ENCODE measurements around the gene NUP50.
A peak's percentile ranks its signal among the peaks of the same experiment; 100 is the strongest.

The NUP50 gene

DNA sequence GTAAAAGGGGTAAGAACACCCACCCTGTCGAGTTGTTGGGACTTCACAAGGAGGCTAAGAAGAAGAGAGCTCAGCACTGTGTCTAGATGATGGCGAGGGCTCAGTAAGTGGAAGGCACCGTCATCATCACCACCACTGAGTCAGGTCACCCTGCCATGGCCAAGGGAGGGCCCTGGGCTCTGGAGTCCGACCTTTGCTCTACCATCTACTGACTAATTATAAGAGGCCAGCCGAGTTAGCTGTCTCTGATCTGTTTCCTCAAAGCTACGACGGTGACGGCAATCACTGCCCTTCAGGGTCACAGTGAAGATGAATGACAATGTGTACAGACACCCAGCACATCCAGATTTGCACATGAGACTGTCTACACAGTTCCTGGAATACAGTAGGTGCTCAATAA is 47.7 kb downstream of the NUP50 start:
- no peak for DNase-seq

- no peak for DNase-seq
These were observed 48.1 kb downstream of the NUP50 start for GRCh38 chr22:45211848-45212247.

DNA sequence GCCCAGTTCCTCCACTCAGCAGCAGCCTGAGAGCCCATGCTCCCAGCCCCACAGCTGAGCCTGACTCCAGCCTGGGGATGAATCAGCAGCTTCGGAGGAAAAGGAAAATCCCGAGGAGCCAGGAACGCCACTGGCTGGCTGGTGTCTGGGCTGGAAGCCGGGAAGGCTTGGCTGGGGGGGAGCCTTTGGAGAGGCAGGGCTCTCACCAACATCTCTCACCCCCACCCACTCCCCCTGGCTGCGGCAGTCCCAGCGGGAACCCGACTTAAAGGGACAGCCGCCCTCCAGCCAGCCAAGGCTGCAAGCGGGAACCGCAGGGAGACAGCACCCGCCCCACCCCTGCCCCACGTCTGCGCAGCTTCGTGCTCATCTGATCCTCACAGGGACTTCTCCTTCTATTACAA is 48.6 kb downstream of the NUP50 start:
- peak in 1 of 2 experiments; percentile 27 for DNase-seq

DNA sequence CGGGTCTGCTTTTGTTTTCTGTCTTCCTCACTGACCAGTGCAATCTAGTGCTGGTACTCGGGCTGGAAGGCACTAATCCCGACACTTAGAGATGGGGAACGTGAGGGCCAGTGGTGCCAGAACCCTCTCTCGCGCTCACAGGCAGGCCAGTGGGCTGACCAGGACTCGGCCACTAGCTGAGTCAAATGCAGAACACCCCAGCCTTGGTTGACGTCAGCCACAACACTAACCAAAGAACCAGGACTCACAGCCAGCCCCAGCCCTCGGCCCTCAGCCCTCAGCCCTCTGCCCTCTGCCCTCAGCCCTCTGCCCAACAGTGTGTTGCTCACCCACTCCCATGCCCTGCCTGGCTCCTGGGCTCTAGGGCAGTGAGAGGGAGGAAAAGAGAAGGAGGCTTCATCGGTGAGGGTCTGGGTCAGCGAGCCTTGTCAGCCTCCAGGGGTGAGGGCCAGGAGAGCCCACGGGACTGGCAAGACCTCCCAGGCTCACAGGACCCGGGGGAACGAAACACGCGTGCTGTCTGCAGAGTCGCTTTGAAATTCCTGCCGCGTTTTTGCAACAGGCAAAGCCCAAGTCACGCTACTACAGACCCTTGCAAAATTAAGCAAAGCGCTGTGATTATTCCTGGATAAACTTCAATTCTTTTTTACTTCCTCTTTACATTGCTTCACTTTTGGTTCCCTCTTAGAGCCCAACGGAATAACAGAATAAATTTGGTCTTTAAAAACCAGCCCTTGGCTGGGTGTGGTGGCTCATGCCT is 49.4 kb downstream of the NUP50 start:
- DNase-seq = no peak

DNA sequence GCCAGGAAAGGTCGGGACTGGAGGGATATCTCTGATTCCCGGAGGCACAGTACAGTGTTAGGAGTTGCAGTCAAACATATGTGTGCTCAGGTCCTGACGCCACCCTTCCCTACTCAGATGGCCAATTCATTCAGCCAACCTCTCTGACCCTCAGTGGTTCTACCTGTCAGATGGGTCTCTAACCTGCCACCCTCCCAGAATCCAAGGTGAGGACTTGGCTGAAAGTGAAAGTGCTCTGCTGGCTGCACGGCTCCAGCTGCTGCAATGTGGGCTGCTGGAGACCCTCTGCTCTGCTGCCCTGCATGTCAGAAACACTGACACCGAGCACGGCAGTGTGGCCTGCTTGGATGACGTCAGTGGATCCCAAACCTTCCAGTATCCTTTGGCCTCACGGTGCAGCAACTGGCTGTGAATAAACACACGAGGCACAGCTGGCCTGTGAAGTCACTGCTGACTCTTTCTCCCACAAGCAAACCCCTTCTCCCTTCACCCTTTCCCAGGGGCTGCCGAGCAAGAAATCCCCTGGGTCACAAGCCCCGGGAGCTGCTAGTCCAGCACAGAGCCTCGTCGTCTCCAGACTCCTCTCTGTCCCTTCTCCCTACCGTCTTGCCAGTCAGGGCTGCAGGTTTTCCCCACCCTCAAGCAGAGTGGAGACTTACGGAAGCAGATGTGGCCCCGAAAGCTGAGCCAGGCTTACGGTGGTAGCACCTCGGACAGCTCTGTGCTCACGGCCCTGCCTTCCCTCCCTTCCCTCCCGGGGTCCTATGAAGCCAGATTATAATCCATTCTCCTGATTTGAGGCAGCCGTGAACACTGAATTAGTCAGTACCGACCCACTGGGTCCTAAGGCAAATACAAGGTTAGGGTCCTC is 52.6 kb downstream of the NUP50 start:
- DNase-seq = no peak

- no peak for DNase-seq
These were observed 53.6 kb downstream of the NUP50 start for GRCh38 chr22:45217345-45217744.

GRCh38 chr22:45217806-45218205 is 54.1 kb downstream of the NUP50 start:
- DNase-seq = no peak

- DNase-seq = no peak
These were observed 55.3 kb downstream of the NUP50 start for GRCh38 chr22:45218976-45219375.

DNA sequence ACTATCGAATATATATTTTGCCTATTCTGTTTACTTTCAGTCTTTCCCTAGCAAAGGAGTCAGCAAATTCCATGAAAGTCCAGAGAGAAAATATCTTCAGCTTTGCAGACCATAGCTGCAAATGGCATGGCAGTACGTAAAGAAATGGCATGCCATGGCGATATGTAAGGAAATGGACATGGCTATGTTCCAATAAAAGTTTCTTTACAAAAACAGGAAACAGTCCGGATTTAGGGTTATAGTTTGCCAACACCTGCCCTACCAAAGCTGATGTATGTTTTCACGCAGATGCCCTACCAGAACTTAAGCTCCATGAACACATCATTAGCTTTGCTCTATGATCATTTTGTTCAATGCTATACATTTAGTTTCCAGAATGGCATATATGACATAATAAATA is 57.5 kb downstream of the NUP50 start:
- DNase-seq = no peak

GRCh38 chr22:45223304-45224117 is 59.8 kb downstream of the NUP50 start:
- no peak for DNase-seq

- DNase-seq = no peak
These were observed 60.6 kb downstream of the NUP50 start for GRCh38 chr22:45224331-45224730.

GRCh38 chr22:45224988-45225731 is 61.4 kb downstream of the NUP50 start:
- no peak for DNase-seq

DNA sequence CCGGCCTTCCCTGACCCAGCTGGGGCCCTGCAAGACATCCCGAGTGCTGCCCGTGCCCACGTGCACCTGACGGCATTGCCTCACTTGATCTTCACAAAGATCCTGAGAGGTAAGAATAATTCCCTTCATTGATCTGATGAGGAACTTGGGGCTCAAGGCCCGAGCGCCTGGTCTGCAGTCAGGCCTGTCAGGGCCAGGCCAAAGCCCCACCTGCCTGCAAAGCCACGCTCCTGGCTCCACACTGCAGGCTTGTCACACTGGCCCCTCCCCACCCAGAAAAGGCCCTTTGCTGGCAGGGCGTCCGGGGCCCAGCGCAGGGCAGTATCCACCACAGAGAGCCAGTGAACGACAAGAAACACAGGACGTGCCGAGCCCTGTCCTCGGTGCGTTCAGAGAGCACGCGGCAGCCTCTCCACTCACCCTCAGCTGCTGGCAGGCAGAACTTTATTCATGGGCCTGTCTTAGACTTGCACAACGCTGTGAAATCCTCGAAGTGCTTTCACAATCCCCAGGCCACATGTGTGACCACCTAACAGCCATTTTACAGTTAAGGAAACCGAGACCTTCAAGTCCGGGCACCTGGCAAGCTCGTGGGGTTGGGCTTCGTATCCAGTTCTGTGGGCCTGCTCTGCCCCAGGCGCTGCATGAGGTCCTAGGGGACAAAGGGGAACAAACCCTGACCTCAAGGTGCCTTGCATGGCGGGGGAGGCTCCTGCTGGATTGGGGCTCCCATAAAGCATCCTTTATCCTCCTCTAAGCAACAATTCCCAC is 62.2 kb downstream of the NUP50 start:
- no peak for DNase-seq

GRCh38 chr22:45226503-45227186 is 62.9 kb downstream of the NUP50 start:
- DNase-seq = no peak

- no peak for DNase-seq
These were observed 64.1 kb downstream of the NUP50 start for GRCh38 chr22:45227645-45228400.

DNA sequence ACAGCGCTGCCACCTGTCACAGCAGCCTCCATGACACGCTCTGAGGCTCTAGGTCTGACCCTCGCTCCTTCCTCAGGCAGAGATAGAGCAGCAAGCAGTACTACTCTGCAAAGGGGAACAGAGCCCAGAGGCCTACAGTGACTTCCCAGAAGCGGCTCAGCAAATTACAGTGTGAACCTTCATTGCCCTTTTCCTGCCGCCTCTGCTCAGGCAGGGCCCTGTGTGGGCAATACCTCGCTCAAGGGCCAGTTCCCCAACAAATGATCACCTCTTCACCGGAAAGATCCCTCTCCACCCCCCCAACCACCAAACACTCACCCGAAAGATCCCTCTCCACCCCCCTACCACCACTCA is 64.7 kb downstream of the NUP50 start:
- no peak for DNase-seq

DNA sequence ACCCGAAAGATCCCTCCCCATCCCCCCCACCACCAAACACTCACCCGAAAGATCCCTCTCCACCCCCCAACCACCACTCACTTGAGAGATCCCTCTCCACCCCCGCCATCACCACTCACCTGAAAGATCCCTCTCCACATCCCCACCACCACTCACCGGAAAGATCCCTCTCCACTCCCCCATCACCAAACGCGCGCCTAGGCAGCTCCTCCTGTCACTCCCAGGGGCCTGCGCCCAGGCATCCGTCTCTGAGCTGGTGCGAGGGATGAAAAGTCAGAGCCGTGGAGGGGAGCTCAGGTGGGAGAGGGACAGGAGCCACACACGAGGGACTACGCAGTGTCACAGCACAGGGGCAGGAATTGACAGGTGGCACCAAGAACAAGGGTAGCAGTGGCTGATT is 65.5 kb downstream of the NUP50 start:
- DNase-seq = no peak

DNA sequence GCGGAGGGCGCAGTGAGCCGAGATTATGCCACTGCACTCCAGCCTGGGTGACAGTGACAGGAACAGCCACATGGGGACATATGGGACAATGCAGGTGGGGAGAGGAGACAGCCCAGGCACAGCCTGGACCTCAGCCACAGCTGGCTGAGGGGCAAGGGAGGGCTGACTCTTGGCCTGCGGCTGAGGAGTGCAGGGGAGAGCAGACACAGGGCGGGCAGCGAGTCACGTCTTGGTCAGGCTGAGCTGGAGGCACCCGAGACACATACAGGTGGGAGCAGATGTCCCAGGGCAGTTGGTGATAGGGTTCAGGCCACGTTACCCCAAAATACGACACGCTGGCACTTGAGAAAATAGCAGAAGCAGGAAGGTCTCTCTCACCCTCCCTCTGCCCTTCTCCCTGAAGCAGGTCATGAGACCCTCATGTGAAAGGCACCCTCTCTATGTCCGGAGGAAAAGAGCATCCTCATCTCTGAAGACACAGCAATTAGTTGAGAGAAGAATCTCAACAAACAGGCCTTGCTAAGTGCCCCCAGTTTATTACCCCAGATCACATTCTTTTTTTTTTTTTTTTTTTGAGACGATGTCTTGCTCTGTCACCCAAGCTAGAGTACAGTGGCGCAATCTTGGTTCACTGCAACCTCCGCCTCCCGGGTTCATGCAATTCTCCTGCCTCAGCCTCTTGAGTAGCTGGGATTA is 66.4 kb downstream of the NUP50 start:
- no peak for DNase-seq

DNA sequence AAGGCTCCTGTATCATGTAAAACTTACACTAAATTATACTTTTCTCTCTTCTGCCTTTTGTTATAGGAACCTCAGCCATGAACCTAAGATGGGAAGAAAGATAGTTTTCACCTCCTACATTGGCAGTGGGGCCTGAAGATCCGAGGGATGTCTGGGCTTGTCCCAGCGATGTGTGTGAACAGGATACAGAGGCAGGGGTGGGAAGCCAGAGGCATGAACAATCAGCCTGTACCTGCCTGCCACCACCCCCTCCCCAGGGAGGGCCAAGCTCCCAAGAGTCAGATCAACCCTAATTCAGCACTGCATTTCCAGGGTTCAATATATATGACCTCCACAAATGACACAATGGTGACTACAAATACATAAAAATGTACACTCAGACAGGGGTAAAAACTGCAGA is 67.6 kb downstream of the NUP50 start:
- no peak for DNase-seq

GRCh38 chr22:45233386-45233785 is 69.7 kb downstream of the NUP50 start:
- no peak for DNase-seq

Data from SW 1271 (cell line).